ENCODE data around the gene HNRNPL. TPM values are rescaled to one million over a fixed set of nuclear protein-coding genes. Genes with fewer than 3 reads are reported as not detected.
"Not testable (repeated sequence)": the region's sequence is repeated elsewhere in the genome, so short reads cannot be mapped to it uniquely, and the experiment has no call there.

The HNRNPL gene
- polyA plus RNA-seq, 1 donor: 271 TPM

GRCh38 chr19:38884691-38885090 is 34.9 kb upstream of the HNRNPL start:
- not testable (repeated sequence) for H3K27me3 ChIP-seq (ENCODE audit: control insufficient read depth, insufficient read depth, low read length); DNase-seq; H3K9me3 ChIP-seq (ENCODE audit: control insufficient read depth, low read depth, low read length); H3K4me3 ChIP-seq (ENCODE audit: low read length); H3K27ac ChIP-seq (ENCODE audit: low read length)
- H3K36me3 ChIP-seq (ENCODE audit: control insufficient read depth, insufficient read depth, low read length): peaks cover 29% of the 10 kb centered on the region
- H3K4me1 ChIP-seq (ENCODE audit: control insufficient read depth, insufficient read depth, low read length): peaks cover 17% of the 10 kb centered on the region
- WGBS (ENCODE audit: insufficient coverage, low lambda C conversion rate): no CpG with 5 or more reads among the region's 3 CpGs

- DNase-seq: no peak
- no CpG with 5 or more reads among the region's 9 CpGs for WGBS (ENCODE audit: insufficient coverage, low lambda C conversion rate)
- H3K36me3 ChIP-seq (ENCODE audit: control insufficient read depth, insufficient read depth, low read length): peaks cover 15% of the 10 kb centered on the region
- H3K27ac ChIP-seq (ENCODE audit: low read length): no peak overlapping the region
- no peaks in the 10 kb centered on the region for H3K27me3 ChIP-seq (ENCODE audit: control insufficient read depth, insufficient read depth, low read length)
- no peak overlapping the region for H3K4me3 ChIP-seq (ENCODE audit: low read length)
- H3K4me1 ChIP-seq (ENCODE audit: control insufficient read depth, insufficient read depth, low read length): peaks cover 31% of the 10 kb centered on the region
- H3K9me3 ChIP-seq (ENCODE audit: control insufficient read depth, low read depth, low read length): no peaks in the 10 kb centered on the region
These were observed 33.5 kb upstream of the HNRNPL start for GRCh38 chr19:38883286-38883685.

- WGBS (ENCODE audit: insufficient coverage, low lambda C conversion rate): 72% methylated on average over 4 of the region's 19 CpGs
- H3K4me1 ChIP-seq (ENCODE audit: control insufficient read depth, insufficient read depth, low read length): peaks cover 50% of the 10 kb centered on the region
These were observed 31.3 kb upstream of the HNRNPL start for GRCh38 chr19:38880882-38881609.

GRCh38 chr19:38880076-38880881 is 30.5 kb upstream of the HNRNPL start:
- peak in 1 of 2 donors; percentile 50 for DNase-seq
- H3K4me1 ChIP-seq (ENCODE audit: control insufficient read depth, insufficient read depth, low read length): peaks cover 50% of the 10 kb centered on the region
- H3K9me3 ChIP-seq (ENCODE audit: control insufficient read depth, low read depth, low read length): no peaks in the 10 kb centered on the region
- peaks cover 12% of the 10 kb centered on the region for H3K36me3 ChIP-seq (ENCODE audit: control insufficient read depth, insufficient read depth, low read length)
- WGBS (ENCODE audit: insufficient coverage, low lambda C conversion rate): no CpG with 5 or more reads among the region's 19 CpGs
- H3K27ac ChIP-seq (ENCODE audit: low read length): peak overlapping the region; percentile 95
- H3K4me3 ChIP-seq (ENCODE audit: low read length): no peak overlapping the region
- no peaks in the 10 kb centered on the region for H3K27me3 ChIP-seq (ENCODE audit: control insufficient read depth, insufficient read depth, low read length)

More at GRCh38 chr19:38880882-38881609, 31.3 kb upstream of the HNRNPL start:
- no peaks in the 10 kb centered on the region for H3K27me3 ChIP-seq (ENCODE audit: control insufficient read depth, insufficient read depth, low read length)
- H3K9me3 ChIP-seq (ENCODE audit: control insufficient read depth, low read depth, low read length): no peaks in the 10 kb centered on the region
- peak overlapping the region; percentile 95 for H3K27ac ChIP-seq (ENCODE audit: low read length)
- H3K4me3 ChIP-seq (ENCODE audit: low read length): no peak overlapping the region
- H3K36me3 ChIP-seq (ENCODE audit: control insufficient read depth, insufficient read depth, low read length): peaks cover 12% of the 10 kb centered on the region
- DNase-seq: no peak

- DNase-seq: peak; percentile 85 to 91
- no peaks in the 10 kb centered on the region for H3K9me3 ChIP-seq (ENCODE audit: control insufficient read depth, low read depth, low read length)
- WGBS (ENCODE audit: insufficient coverage, low lambda C conversion rate): no CpG with 5 or more reads among the region's 11 CpGs
- peak overlapping the region; percentile 95 for H3K27ac ChIP-seq (ENCODE audit: low read length)
- H3K36me3 ChIP-seq (ENCODE audit: control insufficient read depth, insufficient read depth, low read length): peaks cover 12% of the 10 kb centered on the region
- peak overlapping the region; percentile 42 for H3K4me3 ChIP-seq (ENCODE audit: low read length)
- H3K4me1 ChIP-seq (ENCODE audit: control insufficient read depth, insufficient read depth, low read length): peaks cover 50% of the 10 kb centered on the region
- H3K27me3 ChIP-seq (ENCODE audit: control insufficient read depth, insufficient read depth, low read length): no peaks in the 10 kb centered on the region
These were observed 29.6 kb upstream of the HNRNPL start for GRCh38 chr19:38879400-38879751.

GRCh38 chr19:38878575-38879399 is 29.0 kb upstream of the HNRNPL start:
- DNase-seq: peak in 1 of 2 donors; percentile 51
- Histone ChIP-seq H3K9me3 (ENCODE audit: control insufficient read depth, low read depth, low read length) (no peaks in the 10 kb centered on the region), H3K36me3 (ENCODE audit: control insufficient read depth, insufficient read depth, low read length) (peaks cover 12% of the 10 kb centered on the region), H3K4me1 (ENCODE audit: control insufficient read depth, insufficient read depth, low read length) (peaks cover 50% of the 10 kb centered on the region), H3K4me3 (ENCODE audit: low read length) (peak overlapping the region; percentile 42), H3K27me3 (ENCODE audit: control insufficient read depth, insufficient read depth, low read length) (no peaks in the 10 kb centered on the region), H3K27ac (ENCODE audit: low read length) (peak overlapping the region; percentile 95)
- WGBS (ENCODE audit: insufficient coverage, low lambda C conversion rate): no CpG with 5 or more reads among the region's 16 CpGs

DNA sequence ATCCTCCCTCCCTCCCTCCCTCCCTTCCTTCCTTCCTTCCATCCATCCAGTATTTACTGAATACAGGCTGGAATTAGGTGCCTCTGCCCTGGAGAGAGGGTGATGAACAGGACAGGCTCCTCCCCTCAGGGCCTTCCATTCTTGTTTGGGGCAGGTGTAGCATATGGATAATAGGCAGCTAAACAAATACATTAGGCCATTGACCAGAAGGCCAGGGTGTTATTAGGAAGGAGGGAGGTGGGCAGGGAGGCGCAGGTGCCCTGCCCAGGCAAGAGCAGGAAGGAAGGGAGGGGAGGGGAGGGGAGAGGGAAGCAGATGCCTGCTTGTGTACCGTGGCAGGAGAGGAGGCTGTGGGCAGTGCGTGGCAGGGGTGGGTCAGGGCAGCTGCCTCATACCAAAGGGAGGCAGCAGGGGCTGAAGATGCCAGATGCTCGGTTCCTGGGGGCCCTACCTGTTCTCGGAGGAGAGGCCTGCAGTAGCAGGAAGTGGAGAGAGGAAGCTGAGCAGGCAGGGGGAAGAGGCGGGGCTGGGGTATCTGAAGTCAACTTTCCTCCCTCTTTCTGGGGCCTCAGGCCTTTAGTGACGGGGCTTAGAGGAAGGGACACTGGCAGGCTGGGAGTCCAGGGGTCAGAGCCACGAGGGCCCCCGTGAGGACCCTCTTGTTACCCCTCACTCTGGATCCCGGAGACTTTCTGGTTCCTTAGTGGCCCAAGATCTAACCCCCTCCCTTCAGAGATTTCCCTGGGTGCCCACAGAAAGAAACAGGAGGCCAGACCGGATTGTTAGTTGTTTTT is 28.2 kb upstream of the HNRNPL start, which contains the start of gene RINL:
Gene RINL, minus strand, starts transcription at position 495 of the 794 bp plus-strand sequence. CDS start 1,533 bp downstream, outside the sequence.
- DNase-seq: peak; percentile 74 to 89
- no peaks in the 10 kb centered on the region for H3K9me3 ChIP-seq (ENCODE audit: control insufficient read depth, low read depth, low read length)
- peak within 1 kb of the TSS; percentile 95 for H3K27ac ChIP-seq (ENCODE audit: low read length)
- peak within 1 kb of the TSS; percentile 42 for H3K4me3 ChIP-seq (ENCODE audit: low read length)
- peaks cover 6% of the 10 kb centered on the region for H3K36me3 ChIP-seq (ENCODE audit: control insufficient read depth, insufficient read depth, low read length)
- no CpG with 5 or more reads among the region's 11 CpGs for WGBS (ENCODE audit: insufficient coverage, low lambda C conversion rate)
- H3K27me3 ChIP-seq (ENCODE audit: control insufficient read depth, insufficient read depth, low read length): no peaks in the 10 kb centered on the region
- peaks cover 50% of the 10 kb centered on the region for H3K4me1 ChIP-seq (ENCODE audit: control insufficient read depth, insufficient read depth, low read length)

DNA sequence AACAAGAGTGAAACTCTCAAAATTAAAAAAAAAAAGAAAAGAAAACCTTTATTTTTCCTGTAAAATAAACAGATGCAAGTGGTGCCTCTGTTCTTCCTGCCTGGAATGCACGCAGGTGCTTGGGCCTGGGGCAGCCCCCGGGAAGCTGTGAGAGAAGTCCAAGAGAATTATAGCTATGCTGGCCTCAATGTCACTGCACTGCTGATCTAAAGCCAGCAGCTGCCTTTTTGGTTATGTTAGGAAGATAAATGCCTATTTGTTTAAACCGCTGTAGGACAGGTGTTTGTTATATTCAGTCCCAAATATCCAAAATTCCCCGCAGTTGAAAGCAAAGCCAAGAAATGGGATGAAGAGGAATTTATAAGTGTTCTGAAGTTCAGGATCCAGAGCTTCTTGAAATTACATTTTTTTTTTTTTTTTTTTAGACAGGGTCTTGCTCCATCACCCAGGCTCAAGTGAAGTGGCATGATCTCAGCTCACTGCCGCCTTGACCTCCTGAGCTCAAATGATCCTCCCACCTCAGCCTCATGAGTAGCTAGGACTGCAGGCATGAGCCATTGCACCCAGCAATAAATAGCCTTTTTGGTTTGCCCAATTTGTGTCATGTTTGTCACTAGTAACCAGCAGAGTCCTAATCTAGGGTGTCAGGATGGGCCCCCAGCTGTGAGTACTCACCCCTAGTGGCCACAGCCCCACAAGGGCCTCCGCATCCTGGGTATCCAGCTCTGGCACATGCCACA is 26.0 kb upstream of the HNRNPL start:
- H3K9me3 ChIP-seq (ENCODE audit: control insufficient read depth, low read depth, low read length): no peaks in the 10 kb centered on the region
- DNase-seq: no peak
- no peak overlapping the region for H3K4me3 ChIP-seq (ENCODE audit: low read length)
- no peaks in the 10 kb centered on the region for H3K27me3 ChIP-seq (ENCODE audit: control insufficient read depth, insufficient read depth, low read length)
- H3K36me3 ChIP-seq (ENCODE audit: control insufficient read depth, insufficient read depth, low read length): no peaks in the 10 kb centered on the region
- peaks cover 44% of the 10 kb centered on the region for H3K4me1 ChIP-seq (ENCODE audit: control insufficient read depth, insufficient read depth, low read length)
- WGBS (ENCODE audit: insufficient coverage, low lambda C conversion rate): 71% methylated on average over 2 of the region's 6 CpGs
- no peak overlapping the region for H3K27ac ChIP-seq (ENCODE audit: low read length)

DNA sequence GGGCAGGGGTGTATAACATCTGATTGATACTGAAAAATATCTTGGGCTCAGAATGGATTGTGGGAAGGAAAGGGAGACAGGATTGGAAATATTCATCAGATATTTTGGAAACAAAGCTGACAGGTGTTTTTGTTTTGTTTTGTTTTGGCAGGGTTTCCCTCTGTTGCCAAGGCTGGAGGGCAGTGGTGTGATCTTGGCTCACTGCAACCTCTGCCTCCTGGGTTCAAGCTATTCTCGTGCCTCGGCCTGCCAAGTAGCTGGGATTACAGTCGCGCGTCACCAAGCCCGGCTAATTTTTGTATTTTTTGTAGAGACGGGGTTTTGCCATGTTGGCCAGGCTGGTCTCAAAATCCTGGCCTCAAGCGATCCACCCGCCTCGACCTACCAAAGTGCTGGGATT is 23.6 kb upstream of the HNRNPL start:
- no CpG with 5 or more reads among the region's 10 CpGs for WGBS (ENCODE audit: insufficient coverage, low lambda C conversion rate)
- not testable (repeated sequence) for H3K36me3 ChIP-seq (ENCODE audit: control insufficient read depth, insufficient read depth, low read length); H3K27ac ChIP-seq (ENCODE audit: low read length); H3K27me3 ChIP-seq (ENCODE audit: control insufficient read depth, insufficient read depth, low read length); H3K4me3 ChIP-seq (ENCODE audit: low read length); DNase-seq; H3K9me3 ChIP-seq (ENCODE audit: control insufficient read depth, low read depth, low read length)
- H3K4me1 ChIP-seq (ENCODE audit: control insufficient read depth, insufficient read depth, low read length): peaks cover 32% of the 10 kb centered on the region
